ENCODE data around the gene PLCB2.

The PLCB2 gene

GRCh38 chr15:40241269-40242212 is 66.2 kb downstream of the PLCB2 start:
- TF ChIP-seq, protein P1, sequence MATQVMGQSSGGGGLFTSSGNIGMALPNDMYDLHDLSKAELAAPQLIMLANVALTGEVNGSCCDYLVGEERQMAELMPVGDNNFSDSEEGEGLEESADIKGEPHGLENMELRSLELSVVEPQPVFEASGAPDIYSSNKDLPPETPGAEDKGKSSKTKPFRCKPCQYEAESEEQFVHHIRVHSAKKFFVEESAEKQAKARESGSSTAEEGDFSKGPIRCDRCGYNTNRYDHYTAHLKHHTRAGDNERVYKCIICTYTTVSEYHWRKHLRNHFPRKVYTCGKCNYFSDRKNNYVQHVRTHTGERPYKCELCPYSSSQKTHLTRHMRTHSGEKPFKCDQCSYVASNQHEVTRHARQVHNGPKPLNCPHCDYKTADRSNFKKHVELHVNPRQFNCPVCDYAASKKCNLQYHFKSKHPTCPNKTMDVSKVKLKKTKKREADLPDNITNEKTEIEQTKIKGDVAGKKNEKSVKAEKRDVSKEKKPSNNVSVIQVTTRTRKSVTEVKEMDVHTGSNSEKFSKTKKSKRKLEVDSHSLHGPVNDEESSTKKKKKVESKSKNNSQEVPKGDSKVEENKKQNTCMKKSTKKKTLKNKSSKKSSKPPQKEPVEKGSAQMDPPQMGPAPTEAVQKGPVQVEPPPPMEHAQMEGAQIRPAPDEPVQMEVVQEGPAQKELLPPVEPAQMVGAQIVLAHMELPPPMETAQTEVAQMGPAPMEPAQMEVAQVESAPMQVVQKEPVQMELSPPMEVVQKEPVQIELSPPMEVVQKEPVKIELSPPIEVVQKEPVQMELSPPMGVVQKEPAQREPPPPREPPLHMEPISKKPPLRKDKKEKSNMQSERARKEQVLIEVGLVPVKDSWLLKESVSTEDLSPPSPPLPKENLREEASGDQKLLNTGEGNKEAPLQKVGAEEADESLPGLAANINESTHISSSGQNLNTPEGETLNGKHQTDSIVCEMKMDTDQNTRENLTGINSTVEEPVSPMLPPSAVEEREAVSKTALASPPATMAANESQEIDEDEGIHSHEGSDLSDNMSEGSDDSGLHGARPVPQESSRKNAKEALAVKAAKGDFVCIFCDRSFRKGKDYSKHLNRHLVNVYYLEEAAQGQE (IDR thresholded peaks at IDR 0.05; ENCODE audit: insufficient read depth in 1 of 2, low read depth in 2 of 2, low read length in 2 of 2): no peak
- TF ChIP-seq TAF1 (IDR thresholded peaks at IDR 0.05; ENCODE audit: borderline replicate concordance, insufficient read depth, low read length): no peak

- TF ChIP-seq FOXP2 (optimal IDR thresholded peaks at IDR 0.05; ENCODE audit: borderline replicate concordance, extremely low read depth, extremely low read length, insufficient read depth): no peak
- TF ChIP-seq TAF1 (IDR thresholded peaks at IDR 0.05; ENCODE audit: borderline replicate concordance, insufficient read depth, low read length): no peak
- TF ChIP-seq SIN3A (IDR thresholded peaks at IDR 0.05; ENCODE audit: borderline replicate concordance, insufficient read depth, low read length): no peak
- TF ChIP-seq, protein P1 (IDR thresholded peaks at IDR 0.05; ENCODE audit: insufficient read depth in 1 of 2, low read depth in 2 of 2, low read length in 2 of 2): no peak
- TF ChIP-seq POLR2AphosphoS5 (IDR thresholded peaks at IDR 0.05; ENCODE audit: low read depth, low read length): no peak
Measured at GRCh38 chr15:40240619-40241221, 67.0 kb downstream of the PLCB2 start.

DNA sequence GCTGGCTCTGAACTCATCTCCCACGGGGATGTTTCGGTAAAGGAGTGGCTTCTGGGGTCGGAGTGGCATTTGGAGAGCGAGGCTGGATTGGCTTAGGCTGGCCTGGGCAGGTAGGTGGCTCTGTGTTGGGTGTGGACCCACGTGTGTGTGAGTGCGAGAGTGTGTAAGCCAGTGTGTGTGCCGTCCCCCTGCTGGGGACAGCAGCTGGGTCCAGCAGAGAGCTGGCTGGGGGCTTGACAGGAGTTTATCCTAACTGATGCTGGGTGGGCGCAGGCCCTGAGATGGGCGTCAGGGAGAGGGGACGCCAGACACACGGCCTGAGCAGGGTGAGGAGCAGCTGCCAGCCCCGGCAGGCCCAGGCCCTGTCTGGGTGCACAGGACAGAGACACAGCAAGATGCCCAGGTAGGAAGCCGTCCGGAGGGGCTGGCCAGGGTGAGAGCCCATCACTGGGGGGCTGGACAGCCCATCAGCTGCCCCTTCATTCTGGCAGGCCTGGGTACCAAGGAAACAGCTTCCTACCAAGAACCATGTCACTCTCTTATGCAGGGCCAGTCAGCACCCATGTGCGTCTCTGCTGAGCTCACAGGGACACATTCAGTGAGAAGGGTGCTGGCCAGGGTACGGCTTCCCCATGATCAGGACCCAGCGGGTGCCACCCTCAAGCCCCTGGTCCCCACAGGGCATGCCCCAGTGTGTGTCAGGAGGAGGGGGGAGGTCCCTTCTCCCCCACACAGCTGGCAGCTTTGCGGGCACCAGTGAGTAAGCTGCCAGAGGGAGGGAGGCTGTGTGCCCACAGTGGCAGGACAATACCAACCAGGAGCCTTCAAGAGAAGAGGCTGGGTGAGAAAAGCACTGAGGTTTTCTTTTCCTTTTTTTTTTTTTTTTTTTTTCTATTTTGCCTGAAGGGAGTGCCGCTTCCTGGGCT is 67.8 kb downstream of the PLCB2 start:
- TF ChIP-seq POLR2AphosphoS5 (IDR thresholded peaks at IDR 0.05; ENCODE audit: low read depth, low read length) (no peak), SIN3A (IDR thresholded peaks at IDR 0.05; ENCODE audit: borderline replicate concordance, insufficient read depth, low read length) (no peak), TAF1 (IDR thresholded peaks at IDR 0.05; ENCODE audit: borderline replicate concordance, insufficient read depth, low read length) (no peak)
- TF ChIP-seq, protein P1 (IDR thresholded peaks at IDR 0.05; ENCODE audit: insufficient read depth in 1 of 2, low read depth in 2 of 2, low read length in 2 of 2): no peak

GRCh38 chr15:40239404-40239692 is 68.4 kb downstream of the PLCB2 start:
- TF ChIP-seq POLR2AphosphoS5 (IDR thresholded peaks at IDR 0.05; ENCODE audit: low read depth, low read length) (no peak), SIN3A (IDR thresholded peaks at IDR 0.05; ENCODE audit: borderline replicate concordance, insufficient read depth, low read length) (no peak), TAF1 (IDR thresholded peaks at IDR 0.05; ENCODE audit: borderline replicate concordance, insufficient read depth, low read length) (no peak), FOXP2 (optimal IDR thresholded peaks at IDR 0.05; ENCODE audit: borderline replicate concordance, extremely low read depth, extremely low read length, insufficient read depth) (no peak)
- TF ChIP-seq, protein P1 (IDR thresholded peaks at IDR 0.05; ENCODE audit: insufficient read depth in 1 of 2, low read depth in 2 of 2, low read length in 2 of 2): no peak
